HEK293 (cell line): ENCODE data around the gene GSC2.
A peak's percentile ranks its signal among the peaks of the same experiment; 100 is the strongest.

ENCODE experiments used
- CTCF ChIA-PET: fragments of 350-600 bp; formaldehyde crosslinking; extraction: SDS; loops from one replicate; lab custom pipeline; 2021; ENCODE audit warnings: antibody characterized with exemption; lab: Yijun Ruan, JAX
- POLR2A ChIA-PET: fragments of 300-600 bp; formaldehyde crosslinking; extraction: SDS; loops from one replicate; lab custom pipeline; 2020; ENCODE audit warnings: antibody characterized with exemption, inconsistent platforms; lab: Yijun Ruan, JAX
- H3K27ac ChIP-seq: fragments of 200-500 bp; sonication (Bioruptor generic); 2 replicates; pipeline ENCODE4 v1.5.1; 2014; ENCODE audit warnings: low read depth, low read length, control low read depth, inconsistent platforms; ENCODE audit errors: extremely low read depth
- H3K36me3 ChIP-seq, 2 experiments: fragments of 200-500 bp in 1 of 2; sonication (Bioruptor generic) in 1 of 2; 1 replicate in 1 of 2; 2 replicates in 1 of 2; pipeline ENCODE4 v1.5.1; 2014 to 2017; ENCODE audit warnings: inconsistent platforms in 2 of 2, low read length in 2 of 2; ENCODE audit not compliant: control insufficient read depth in 2 of 2, insufficient read depth in 1 of 2
- H3K4me1 ChIP-seq: fragments of 200-500 bp; sonication (Bioruptor generic); 2 replicates; pipeline ENCODE4 v1.5.1; 2014; ENCODE audit warnings: mild to moderate bottlenecking, low read length, inconsistent platforms; ENCODE audit not compliant: control insufficient read depth, insufficient read depth
- H3K4me3 ChIP-seq: 2 replicates; pipeline ENCODE4 v1.5.1; 2011; ENCODE audit warnings: low read depth, mild to moderate bottlenecking, control low read depth, low read length, moderate library complexity
- H3K9me3 ChIP-seq: fragments of 200-500 bp; sonication (Bioruptor generic); 2 replicates; pipeline ENCODE4 v1.5.1; 2014; ENCODE audit warnings: low read depth, low read length, inconsistent platforms; ENCODE audit not compliant: control insufficient read depth, insufficient read depth
- BCL11A ChIP-seq: fragments of 450-650 bp; formaldehyde crosslinking; IDR thresholded peaks from 2 replicates; pipeline ENCODE4 v1.5.1; 2016; ENCODE audit warnings: low read depth, missing biosample characterization, missing genetic modification characterization
- BCL11B ChIP-seq: fragments of 450-650 bp; formaldehyde crosslinking; IDR thresholded peaks from 2 replicates; pipeline ENCODE4 v1.5.1; 2016; ENCODE audit warnings: low read depth, missing biosample characterization, missing genetic modification characterization
- FEZF1 ChIP-seq: fragments of 450-650 bp; formaldehyde crosslinking; IDR thresholded peaks from 2 replicates; pipeline ENCODE4 v1.5.1; 2016; ENCODE audit warnings: missing biosample characterization, missing genetic modification characterization
- GLI4 ChIP-seq: fragments of 450-650 bp; formaldehyde crosslinking; IDR thresholded peaks from 2 replicates; pipeline ENCODE4 v1.5.1; 2016; ENCODE audit warnings: missing biosample characterization, missing genetic modification characterization
- GLIS1 ChIP-seq: fragments of 450-650 bp; formaldehyde crosslinking; IDR thresholded peaks from 2 replicates; pipeline ENCODE4 v1.5.1; 2016; ENCODE audit warnings: missing biosample characterization, missing genetic modification characterization
- IKZF3 ChIP-seq: fragments of 450-650 bp; IDR thresholded peaks from 2 replicates; pipeline ENCODE4 v1.5.0; 2018; ENCODE audit warnings: missing biosample characterization, mild to moderate bottlenecking, missing genetic modification characterization, moderate library complexity
- KLF10 ChIP-seq: fragments of 450-650 bp; IDR thresholded peaks from 2 replicates; pipeline ENCODE4 v1.5.1; 2018; ENCODE audit warnings: missing biosample characterization, mild to moderate bottlenecking, missing genetic modification characterization
- SCRT2 ChIP-seq: fragments of 450-650 bp; formaldehyde crosslinking; IDR thresholded peaks from 2 replicates; pipeline ENCODE4 v1.5.1; 2016; ENCODE audit warnings: missing biosample characterization, missing genetic modification characterization
- ZBTB17 ChIP-seq: fragments of 450-650 bp; formaldehyde crosslinking; IDR thresholded peaks from 2 replicates; pipeline ENCODE4 v1.5.1; 2016; ENCODE audit warnings: missing biosample characterization, missing genetic modification characterization
- ZBTB20 ChIP-seq: fragments of 450-650 bp; formaldehyde crosslinking; IDR thresholded peaks from 2 replicates; pipeline ENCODE4 v1.5.1; 2016; ENCODE audit warnings: missing biosample characterization, missing genetic modification characterization
- ZBTB26 ChIP-seq: fragments of 450-650 bp; formaldehyde crosslinking; optimal IDR thresholded peaks from 2 replicates; pipeline ENCODE3; 2016; ENCODE audit warnings: missing biosample characterization, mild to moderate bottlenecking, missing genetic modification characterization
- ZIC2 ChIP-seq: fragments of 450-650 bp; formaldehyde crosslinking; IDR thresholded peaks from 2 replicates; pipeline ENCODE4 v1.5.1; 2016; ENCODE audit warnings: missing biosample characterization, missing genetic modification characterization
- ZNF394 ChIP-seq: fragments of 450-650 bp; formaldehyde crosslinking; IDR thresholded peaks from 2 replicates; pipeline ENCODE4 v1.5.1; 2016; ENCODE audit warnings: missing biosample characterization, missing genetic modification characterization, mild to moderate bottlenecking, moderate library complexity, borderline replicate concordance
- ZNF501 ChIP-seq: fragments of 450-650 bp; formaldehyde crosslinking; IDR thresholded peaks from 2 replicates; pipeline ENCODE4 v1.5.1; 2016; ENCODE audit warnings: missing biosample characterization, missing genetic modification characterization
- ZNF549 ChIP-seq: fragments of 450-650 bp; IDR thresholded peaks from 2 replicates; pipeline ENCODE4 v1.5.1; 2018; ENCODE audit warnings: missing biosample characterization, missing genetic modification characterization, mild to moderate bottlenecking, inconsistent platforms, moderate library complexity
- ZNF585B ChIP-seq: fragments of 450-650 bp; formaldehyde crosslinking; IDR thresholded peaks from 2 replicates; pipeline ENCODE4 v1.5.1; 2016; ENCODE audit warnings: missing biosample characterization, missing genetic modification characterization
- ZNF629 ChIP-seq: fragments of 450-650 bp; formaldehyde crosslinking; IDR thresholded peaks from 2 replicates; pipeline ENCODE4 v1.5.1; 2017; ENCODE audit warnings: missing biosample characterization, missing genetic modification characterization
- ZNF76 ChIP-seq: fragments of 450-650 bp; formaldehyde crosslinking; IDR thresholded peaks from 2 replicates; pipeline ENCODE4; 2016; ENCODE audit warnings: low read depth, missing biosample characterization, missing genetic modification characterization, borderline replicate concordance
- ZNF837 ChIP-seq: fragments of 450-650 bp; formaldehyde crosslinking; IDR thresholded peaks from 2 replicates; pipeline ENCODE4 v1.5.1; 2016; ENCODE audit warnings: missing biosample characterization, missing genetic modification characterization
- ZSCAN30 ChIP-seq: fragments of 450-650 bp; IDR thresholded peaks from 2 replicates; pipeline ENCODE4 v1.5.1; 2018; ENCODE audit warnings: missing biosample characterization, mild to moderate bottlenecking, missing genetic modification characterization, moderate library complexity
- TF ChIP-seq, protein P1 (sequence below): fragments of 450-650 bp; formaldehyde crosslinking; IDR thresholded peaks from 2 replicates; pipeline ENCODE4 v1.5.1; 2016; ENCODE audit warnings: missing biosample characterization, missing genetic modification characterization
- TF ChIP-seq, protein P2 (sequence below): fragments of 450-650 bp; formaldehyde crosslinking; IDR thresholded peaks from 2 replicates; pipeline ENCODE4 v1.5.1; 2017; ENCODE audit warnings: missing biosample characterization, missing genetic modification characterization
- TF ChIP-seq, protein P3 (sequence below): fragments of 450-650 bp; formaldehyde crosslinking; IDR thresholded peaks from 2 replicates; pipeline ENCODE4 v1.5.1; 2016; ENCODE audit warnings: missing biosample characterization, missing genetic modification characterization

The GSC2 gene

GRCh38 chr22:19174106-19175025 lies 24.3 kb upstream of the GSC2 start:
- Histone ChIP-seq H3K4me3 (no peak overlapping the region), H3K9me3 (no peaks in the 10 kb centered on the region), H3K27ac (peak overlapping the region; percentile 19; the same call in 1 of the 2 replicates), H3K36me3 (peaks cover 0 to 46% of the 10 kb centered on the region in 2 experiments; a peak in 1 of 3 replicates), H3K4me1 (no peaks in the 10 kb centered on the region; the same call in 1 of the 2 replicates)
- POLR2A ChIA-PET = interaction anchor here (0.6 to 2.3 kb wide), 10 partner anchors 11 to 379 kb away, joined by 3 to 20 read pairs (median 4); partner anchors contain the start of genes CDC45, CLTCL1, ESS2 and HIRA
- CTCF ChIA-PET = interaction anchor here (0.6 to 1.3 kb wide), 3 partner anchors 29 to 216 kb away, joined by 4 to 5 read pairs (median 5); partner anchors contain the start of gene ESS2
- TF ChIP-seq ZIC2 (tag by site-specific recombination) (peak; percentile 32), KLF10 (tag by site-specific recombination) (peak; percentile 44; the same call in 1 of the 2 replicates), ZNF501 (no peak), SCRT2 (tag by site-specific recombination) (peak; percentile 61; the same call in 1 of the 2 replicates), ZNF629 (tag by site-specific recombination) (peak; percentile 36; the same call in 1 of the 2 replicates), GLI4 (tag by site-specific recombination) (no peak), ZNF394 (tag by site-specific recombination) (peak; percentile 28; the same call in 1 of the 2 replicates), ZNF585B (tag by site-specific recombination) (no peak), FEZF1 (tag by site-specific recombination) (0 out of 2 replicates have a peak, but pooled peaks have one; percentile 13), ZBTB26 (tag by site-specific recombination) (peak; percentile 14), ZBTB20 (tag by site-specific recombination) (peak; percentile 24; the same call in 1 of the 2 replicates), BCL11A (tag by site-specific recombination) (peak; percentile 50; the same call in 1 of the 2 replicates), IKZF3 (tag by site-specific recombination) (0 out of 2 replicates have a peak, but pooled peaks have one; percentile 38), ZSCAN30 (peak; percentile 9; the same call in 1 of the 2 replicates), ZBTB17 (tag by site-specific recombination) (peak; percentile 51; the same call in 1 of the 2 replicates), BCL11B (tag by site-specific recombination) (peak; percentile 24; the same call in 1 of the 2 replicates), ZNF837 (0 out of 2 replicates have a peak, but pooled peaks have one; percentile 42), ZNF76 (tag by site-specific recombination) (no peak), ZNF549 (no peak), GLIS1 (tag by site-specific recombination) (peak; percentile 76)
- TF ChIP-seq, protein P1, sequence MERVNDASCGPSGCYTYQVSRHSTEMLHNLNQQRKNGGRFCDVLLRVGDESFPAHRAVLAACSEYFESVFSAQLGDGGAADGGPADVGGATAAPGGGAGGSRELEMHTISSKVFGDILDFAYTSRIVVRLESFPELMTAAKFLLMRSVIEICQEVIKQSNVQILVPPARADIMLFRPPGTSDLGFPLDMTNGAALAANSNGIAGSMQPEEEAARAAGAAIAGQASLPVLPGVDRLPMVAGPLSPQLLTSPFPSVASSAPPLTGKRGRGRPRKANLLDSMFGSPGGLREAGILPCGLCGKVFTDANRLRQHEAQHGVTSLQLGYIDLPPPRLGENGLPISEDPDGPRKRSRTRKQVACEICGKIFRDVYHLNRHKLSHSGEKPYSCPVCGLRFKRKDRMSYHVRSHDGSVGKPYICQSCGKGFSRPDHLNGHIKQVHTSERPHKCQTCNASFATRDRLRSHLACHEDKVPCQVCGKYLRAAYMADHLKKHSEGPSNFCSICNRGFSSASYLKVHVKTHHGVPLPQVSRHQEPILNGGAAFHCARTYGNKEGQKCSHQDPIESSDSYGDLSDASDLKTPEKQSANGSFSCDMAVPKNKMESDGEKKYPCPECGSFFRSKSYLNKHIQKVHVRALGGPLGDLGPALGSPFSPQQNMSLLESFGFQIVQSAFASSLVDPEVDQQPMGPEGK (tag by site-specific recombination) = peak; percentile 55; the same call in 1 of the 2 replicates
- TF ChIP-seq, protein P2, sequence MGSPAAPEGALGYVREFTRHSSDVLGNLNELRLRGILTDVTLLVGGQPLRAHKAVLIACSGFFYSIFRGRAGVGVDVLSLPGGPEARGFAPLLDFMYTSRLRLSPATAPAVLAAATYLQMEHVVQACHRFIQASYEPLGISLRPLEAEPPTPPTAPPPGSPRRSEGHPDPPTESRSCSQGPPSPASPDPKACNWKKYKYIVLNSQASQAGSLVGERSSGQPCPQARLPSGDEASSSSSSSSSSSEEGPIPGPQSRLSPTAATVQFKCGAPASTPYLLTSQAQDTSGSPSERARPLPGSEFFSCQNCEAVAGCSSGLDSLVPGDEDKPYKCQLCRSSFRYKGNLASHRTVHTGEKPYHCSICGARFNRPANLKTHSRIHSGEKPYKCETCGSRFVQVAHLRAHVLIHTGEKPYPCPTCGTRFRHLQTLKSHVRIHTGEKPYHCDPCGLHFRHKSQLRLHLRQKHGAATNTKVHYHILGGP (tag by site-specific recombination) = no peak
- TF ChIP-seq, protein P3, sequence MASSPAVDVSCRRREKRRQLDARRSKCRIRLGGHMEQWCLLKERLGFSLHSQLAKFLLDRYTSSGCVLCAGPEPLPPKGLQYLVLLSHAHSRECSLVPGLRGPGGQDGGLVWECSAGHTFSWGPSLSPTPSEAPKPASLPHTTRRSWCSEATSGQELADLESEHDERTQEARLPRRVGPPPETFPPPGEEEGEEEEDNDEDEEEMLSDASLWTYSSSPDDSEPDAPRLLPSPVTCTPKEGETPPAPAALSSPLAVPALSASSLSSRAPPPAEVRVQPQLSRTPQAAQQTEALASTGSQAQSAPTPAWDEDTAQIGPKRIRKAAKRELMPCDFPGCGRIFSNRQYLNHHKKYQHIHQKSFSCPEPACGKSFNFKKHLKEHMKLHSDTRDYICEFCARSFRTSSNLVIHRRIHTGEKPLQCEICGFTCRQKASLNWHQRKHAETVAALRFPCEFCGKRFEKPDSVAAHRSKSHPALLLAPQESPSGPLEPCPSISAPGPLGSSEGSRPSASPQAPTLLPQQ (tag by site-specific recombination) = 0 out of 2 replicates have a peak, but pooled peaks have one; percentile 15
